ENCODE results near the gene POFUT1. TPM values are rescaled to one million over a fixed set of nuclear protein-coding genes. Genes with fewer than 3 reads are reported as not detected.

The POFUT1 gene
- total RNA-seq, 1 donor from 2014 or later, result 28.9 TPM

DNA sequence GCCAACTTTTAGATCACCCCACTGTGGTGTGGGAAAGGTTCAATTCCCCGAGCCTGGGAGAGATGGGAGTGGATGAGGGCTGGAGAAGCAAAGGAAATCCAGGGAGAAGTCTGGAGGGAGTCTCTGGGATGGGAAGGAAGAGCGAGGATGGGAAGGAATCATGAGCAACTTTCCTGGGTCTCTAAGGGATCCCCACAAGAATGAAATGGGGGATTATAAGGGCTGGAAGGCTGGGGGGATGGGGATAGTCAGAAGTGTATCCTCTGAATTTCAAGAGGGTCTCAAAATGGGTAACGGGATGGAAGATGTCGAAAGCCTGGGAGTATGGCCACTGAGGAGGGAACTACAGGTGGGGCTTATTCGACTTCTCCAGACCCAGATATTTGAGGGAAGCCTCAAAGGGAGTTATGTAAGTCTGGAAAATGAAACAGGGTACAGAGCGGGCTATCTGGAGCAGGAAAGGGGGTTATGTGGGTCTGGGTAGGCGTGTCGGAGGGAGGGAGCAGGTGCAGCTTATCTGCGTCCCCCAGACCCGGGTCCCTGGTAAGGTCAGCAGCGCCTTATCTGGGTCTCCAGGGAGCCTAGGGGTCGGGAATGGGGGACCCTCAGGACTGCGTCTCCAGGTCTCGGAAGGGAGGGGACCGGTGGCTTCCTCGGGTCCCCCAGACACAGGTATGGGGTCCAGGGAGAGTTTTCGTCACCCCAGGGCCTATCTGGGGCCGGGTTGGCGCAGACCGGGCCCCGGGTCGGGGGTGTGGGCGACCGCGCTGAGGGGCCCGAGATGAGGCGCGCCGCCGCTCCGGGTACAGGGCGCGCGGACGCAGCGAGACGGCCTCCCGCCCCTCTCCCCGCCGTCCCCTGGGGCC is 687 bp upstream of the POFUT1 start:
- peak overlapping the region; percentile 97 for H3K27ac ChIP-seq (replicated peaks)
- H3K4me3 ChIP-seq, result peak overlapping the region; percentile 100
- intact Hi-C loops (cut with micrococcal nuclease), result no loop called here
- TF ChIP-seq, protein P1, sequence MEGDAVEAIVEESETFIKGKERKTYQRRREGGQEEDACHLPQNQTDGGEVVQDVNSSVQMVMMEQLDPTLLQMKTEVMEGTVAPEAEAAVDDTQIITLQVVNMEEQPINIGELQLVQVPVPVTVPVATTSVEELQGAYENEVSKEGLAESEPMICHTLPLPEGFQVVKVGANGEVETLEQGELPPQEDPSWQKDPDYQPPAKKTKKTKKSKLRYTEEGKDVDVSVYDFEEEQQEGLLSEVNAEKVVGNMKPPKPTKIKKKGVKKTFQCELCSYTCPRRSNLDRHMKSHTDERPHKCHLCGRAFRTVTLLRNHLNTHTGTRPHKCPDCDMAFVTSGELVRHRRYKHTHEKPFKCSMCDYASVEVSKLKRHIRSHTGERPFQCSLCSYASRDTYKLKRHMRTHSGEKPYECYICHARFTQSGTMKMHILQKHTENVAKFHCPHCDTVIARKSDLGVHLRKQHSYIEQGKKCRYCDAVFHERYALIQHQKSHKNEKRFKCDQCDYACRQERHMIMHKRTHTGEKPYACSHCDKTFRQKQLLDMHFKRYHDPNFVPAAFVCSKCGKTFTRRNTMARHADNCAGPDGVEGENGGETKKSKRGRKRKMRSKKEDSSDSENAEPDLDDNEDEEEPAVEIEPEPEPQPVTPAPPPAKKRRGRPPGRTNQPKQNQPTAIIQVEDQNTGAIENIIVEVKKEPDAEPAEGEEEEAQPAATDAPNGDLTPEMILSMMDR (IDR thresholded peaks at IDR 0.05; ENCODE audit: borderline replicate concordance), result no peak
- H3K4me1 ChIP-seq, result peaks cover 74% of the 10 kb centered on the region
- no peaks in the 10 kb centered on the region for H3K27me3 ChIP-seq (ENCODE audit: low read depth)
- no peaks in the 10 kb centered on the region for H3K9me3 ChIP-seq (replicated peaks)
- H3K36me3 ChIP-seq, result peaks cover 19% of the 10 kb centered on the region
- DNase-seq, result no peak

DNA sequence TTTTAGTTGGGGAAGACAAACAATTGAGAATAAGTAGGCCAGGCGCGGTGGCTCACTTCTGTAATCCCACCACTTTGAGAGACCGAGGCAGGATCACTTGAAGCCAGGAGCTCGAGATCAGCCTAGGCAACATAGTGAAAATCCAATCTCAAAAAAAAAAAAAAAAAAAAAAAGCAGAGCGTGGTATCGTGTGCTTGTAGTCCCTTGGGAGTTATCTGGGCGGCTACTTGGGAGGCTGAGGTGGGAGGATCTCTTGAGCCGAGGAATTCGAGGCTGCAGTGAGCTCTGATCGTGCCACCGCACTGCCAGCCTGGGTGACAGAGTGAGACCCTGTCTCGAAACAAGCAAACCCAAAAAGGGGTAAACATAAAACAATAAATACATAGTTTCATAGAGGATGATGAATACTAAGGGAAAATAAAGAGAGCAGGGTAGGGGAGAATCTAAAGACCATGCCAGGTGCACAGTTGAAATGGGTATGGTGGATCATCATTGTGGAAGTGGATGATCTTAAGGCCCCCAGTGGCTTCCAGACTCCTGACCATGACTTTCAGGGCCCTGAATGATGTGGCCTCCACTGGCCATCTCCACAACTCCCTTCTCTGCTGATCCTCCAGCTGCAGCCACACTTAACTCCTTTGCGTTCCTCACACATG is 947 bp downstream of the POFUT1 start:
- TF ChIP-seq, protein P1 (IDR thresholded peaks at IDR 0.05; ENCODE audit: borderline replicate concordance), result no peak
- no peak for DNase-seq
- intact Hi-C loops (cut with micrococcal nuclease), result no loop called here
- peaks cover 58% of the 10 kb centered on the region for H3K4me1 ChIP-seq
- no peaks in the 10 kb centered on the region for H3K9me3 ChIP-seq (replicated peaks)
- peak overlapping the region; percentile 100 for H3K4me3 ChIP-seq
- H3K27ac ChIP-seq (replicated peaks), result peak overlapping the region; percentile 97
- H3K36me3 ChIP-seq, result peaks cover 32% of the 10 kb centered on the region
- H3K27me3 ChIP-seq (ENCODE audit: low read depth), result no peaks in the 10 kb centered on the region

DNA sequence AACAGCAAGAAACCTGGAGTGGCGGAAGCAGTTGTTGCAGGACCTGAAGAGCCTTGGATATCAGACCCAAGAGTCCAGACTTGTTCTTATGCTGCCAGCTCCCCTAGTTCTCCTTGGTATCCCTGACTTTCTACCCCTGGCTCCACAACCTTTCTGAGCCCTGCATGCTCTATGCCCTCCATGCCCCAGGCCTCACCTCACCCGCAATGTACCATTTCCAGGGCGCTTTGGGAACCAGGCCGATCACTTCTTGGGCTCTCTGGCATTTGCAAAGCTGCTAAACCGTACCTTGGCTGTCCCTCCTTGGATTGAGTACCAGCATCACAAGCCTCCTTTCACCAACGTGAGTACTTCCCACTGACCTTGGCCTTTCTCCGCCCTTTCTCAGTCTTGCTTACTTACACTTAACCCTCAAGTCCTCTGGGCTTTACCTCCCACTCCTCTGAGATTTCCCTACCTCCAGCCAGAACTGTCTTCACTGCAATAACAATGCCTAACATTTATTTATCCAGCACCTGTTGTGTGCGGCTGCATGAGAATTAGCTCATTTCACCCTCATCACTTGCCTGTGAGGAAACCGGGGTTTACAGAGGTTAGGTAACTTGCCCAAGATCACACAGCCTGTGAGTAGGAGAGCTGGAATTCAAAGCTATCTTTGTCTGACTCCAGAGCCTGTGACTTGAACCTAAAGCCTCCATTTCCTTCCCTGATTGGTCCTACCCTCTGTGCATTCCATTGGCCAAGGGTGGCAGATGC is 2.3 kb downstream of the POFUT1 start:
- Histone ChIP-seq H3K4me3 (no peak overlapping the region), H3K36me3 (peaks cover 46% of the 10 kb centered on the region), H3K9me3 (replicated peaks) (no peaks in the 10 kb centered on the region), H3K27me3 (ENCODE audit: low read depth) (no peaks in the 10 kb centered on the region), H3K27ac (replicated peaks) (no peak overlapping the region), H3K4me1 (peaks cover 44% of the 10 kb centered on the region)
- intact Hi-C loops (cut with micrococcal nuclease), result no loop called here
- DNase-seq, result no peak
- TF ChIP-seq, protein P1 (IDR thresholded peaks at IDR 0.05; ENCODE audit: borderline replicate concordance), result no peak

DNA sequence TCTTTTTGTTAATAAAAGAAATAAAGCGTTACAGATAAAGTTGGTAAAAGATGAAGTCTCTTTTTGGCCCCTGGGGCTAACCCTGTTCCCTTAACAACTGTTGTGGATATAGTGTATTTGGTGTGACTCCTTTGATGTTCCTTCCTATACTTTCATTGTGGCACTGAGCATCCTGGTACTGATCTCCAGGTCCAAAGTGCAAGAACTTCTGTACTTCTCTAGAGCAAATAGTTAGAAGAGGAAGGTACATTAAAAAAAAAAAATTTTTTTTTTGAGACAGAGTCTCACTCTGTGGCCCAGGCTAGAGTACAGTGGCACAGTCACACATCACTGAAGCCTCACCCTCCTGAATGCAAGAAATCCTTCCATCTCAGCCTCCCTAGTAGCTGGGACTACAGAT is 6.2 kb downstream of the POFUT1 start:
- peaks cover 76% of the 10 kb centered on the region for H3K36me3 ChIP-seq
- peaks cover 7% of the 10 kb centered on the region for H3K4me1 ChIP-seq
- TF ChIP-seq, protein P1 (IDR thresholded peaks at IDR 0.05; ENCODE audit: borderline replicate concordance), result no peak
- no peaks in the 10 kb centered on the region for H3K9me3 ChIP-seq (replicated peaks)
- no peak overlapping the region for H3K4me3 ChIP-seq
- no peaks in the 10 kb centered on the region for H3K27me3 ChIP-seq (ENCODE audit: low read depth)
- intact Hi-C loops (cut with micrococcal nuclease), result no loop called here
- DNase-seq, result no peak
- H3K27ac ChIP-seq (replicated peaks), result no peak overlapping the region

DNA sequence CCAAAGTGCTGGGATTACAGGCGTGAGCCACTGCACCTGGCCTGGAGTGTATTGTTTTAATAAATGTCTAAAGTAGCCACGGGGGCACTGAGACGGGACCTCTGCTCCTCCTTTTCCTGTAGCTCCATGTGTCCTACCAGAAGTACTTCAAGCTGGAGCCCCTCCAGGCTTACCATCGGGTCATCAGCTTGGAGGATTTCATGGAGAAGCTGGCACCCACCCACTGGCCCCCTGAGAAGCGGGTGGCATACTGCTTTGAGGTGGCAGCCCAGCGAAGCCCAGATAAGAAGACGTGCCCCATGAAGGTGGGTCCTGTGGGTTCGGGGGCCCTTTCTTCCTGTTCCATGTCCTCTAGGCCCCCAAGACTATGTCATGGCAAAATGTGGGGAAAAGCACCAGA is 7.5 kb downstream of the POFUT1 start:
- intact Hi-C loops (cut with micrococcal nuclease), result no loop called here
- no peak for DNase-seq
- H3K36me3 ChIP-seq, result peaks cover 82% of the 10 kb centered on the region

More for the DNA sequence above, 7.5 kb downstream of the POFUT1 start:
- H3K4me1 ChIP-seq, result no peaks in the 10 kb centered on the region
- H3K4me3 ChIP-seq, result no peak overlapping the region
- no peak overlapping the region for H3K27ac ChIP-seq (replicated peaks)
- H3K27me3 ChIP-seq (ENCODE audit: low read depth), result no peaks in the 10 kb centered on the region
- TF ChIP-seq, protein P1 (IDR thresholded peaks at IDR 0.05; ENCODE audit: borderline replicate concordance), result no peak
- no peaks in the 10 kb centered on the region for H3K9me3 ChIP-seq (replicated peaks)
